Osteocyte (in vitro differentiated cells): ENCODE measurements around the gene ELP1. TPM values are rescaled to one million over a fixed set of nuclear protein-coding genes. Genes with fewer than 3 reads are reported as not detected.
A peak's percentile ranks its signal among the peaks of the same experiment; 100 is the strongest.
"Not testable (repeated sequence)": the region's sequence is repeated elsewhere in the genome, so short reads cannot be mapped to it uniquely, and the experiment has no call there.

Source experiments
- DNase-seq: peaks from one replicate; pipeline ENCODE4 v3.0.0; 2021; ENCODE audit warnings: mixed read lengths; ENCODE audit not compliant: unreplicated experiment; ENCODE audit errors: extremely low spot score
- H3K27ac Mint-ChIP-seq: one replicate; pipeline ENCODE4 v1.8.0; 2021; ENCODE audit warnings: mild to moderate bottlenecking, mixed read lengths; ENCODE audit not compliant: unreplicated experiment
- H3K27me3 Mint-ChIP-seq: one replicate; pipeline ENCODE4 v1.8.0; 2021; ENCODE audit warnings: mixed read lengths; ENCODE audit not compliant: unreplicated experiment
- H3K36me3 Mint-ChIP-seq: one replicate; pipeline ENCODE4 v1.8.0; 2021; ENCODE audit warnings: mixed read lengths; ENCODE audit not compliant: unreplicated experiment
- H3K4me1 Mint-ChIP-seq: one replicate; pipeline ENCODE4 v1.8.0; 2021; ENCODE audit warnings: mixed read lengths; ENCODE audit not compliant: unreplicated experiment
- H3K4me3 Mint-ChIP-seq: one replicate; pipeline ENCODE4 v1.8.0; 2021; ENCODE audit warnings: mild to moderate bottlenecking, moderate library complexity, mixed read lengths; ENCODE audit not compliant: unreplicated experiment
- H3K9me3 Mint-ChIP-seq: one replicate; pipeline ENCODE4 v1.8.0; 2021; ENCODE audit warnings: mixed read lengths; ENCODE audit not compliant: unreplicated experiment
- total RNA-seq: library from RNA; stranded (reverse); gene quantifications from 2 replicates; pipeline ENCODE4 v1.2.1, GENCODE V29; 2021
- TF ChIP-seq, protein P1 (sequence below): fragments of 200-600 bp; sonication (generic); IDR thresholded peaks from 2 replicates; pipeline ENCODE4 v1.5.0; 2021; ENCODE audit warnings: antibody characterized with exemption, mild to moderate bottlenecking, moderate library complexity

ELP1 gene
- total RNA-seq, 1 donor from 2014 or later = 26.1 TPM

DNA sequence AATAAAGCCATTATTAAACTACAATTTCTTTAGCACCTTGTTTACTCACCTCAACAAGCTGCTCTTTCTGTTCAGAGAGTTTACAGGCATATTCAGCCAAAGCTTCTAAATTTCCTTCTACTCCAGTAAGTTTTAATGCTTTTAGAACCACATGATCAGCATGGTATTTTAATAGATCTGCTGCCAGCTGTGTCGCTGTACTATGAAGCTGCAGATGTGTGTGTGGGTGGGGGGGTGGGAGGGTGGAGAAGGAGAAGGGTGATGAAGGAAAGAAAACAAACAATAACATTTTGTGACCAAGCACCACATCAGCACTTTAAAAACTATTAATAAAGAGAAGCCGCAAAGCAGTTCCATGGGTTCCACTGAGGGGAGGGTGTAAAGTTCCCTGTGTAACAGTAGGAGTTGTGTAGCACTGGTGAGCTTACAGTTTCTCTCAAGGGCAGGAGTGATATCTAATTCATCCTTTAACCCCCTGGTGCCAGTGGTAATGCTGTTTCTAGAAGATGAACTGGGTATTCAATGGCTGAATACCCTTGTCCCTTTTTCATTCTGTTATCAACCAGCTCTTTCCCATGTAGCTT, 38.8 kb upstream of the ELP1 start:
- TF ChIP-seq, protein P1, sequence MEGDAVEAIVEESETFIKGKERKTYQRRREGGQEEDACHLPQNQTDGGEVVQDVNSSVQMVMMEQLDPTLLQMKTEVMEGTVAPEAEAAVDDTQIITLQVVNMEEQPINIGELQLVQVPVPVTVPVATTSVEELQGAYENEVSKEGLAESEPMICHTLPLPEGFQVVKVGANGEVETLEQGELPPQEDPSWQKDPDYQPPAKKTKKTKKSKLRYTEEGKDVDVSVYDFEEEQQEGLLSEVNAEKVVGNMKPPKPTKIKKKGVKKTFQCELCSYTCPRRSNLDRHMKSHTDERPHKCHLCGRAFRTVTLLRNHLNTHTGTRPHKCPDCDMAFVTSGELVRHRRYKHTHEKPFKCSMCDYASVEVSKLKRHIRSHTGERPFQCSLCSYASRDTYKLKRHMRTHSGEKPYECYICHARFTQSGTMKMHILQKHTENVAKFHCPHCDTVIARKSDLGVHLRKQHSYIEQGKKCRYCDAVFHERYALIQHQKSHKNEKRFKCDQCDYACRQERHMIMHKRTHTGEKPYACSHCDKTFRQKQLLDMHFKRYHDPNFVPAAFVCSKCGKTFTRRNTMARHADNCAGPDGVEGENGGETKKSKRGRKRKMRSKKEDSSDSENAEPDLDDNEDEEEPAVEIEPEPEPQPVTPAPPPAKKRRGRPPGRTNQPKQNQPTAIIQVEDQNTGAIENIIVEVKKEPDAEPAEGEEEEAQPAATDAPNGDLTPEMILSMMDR = no peak
- Mint-ChIP-seq H3K9me3 (peaks cover 6% of the 10 kb centered on the region), H3K4me1 (no peaks in the 10 kb centered on the region), H3K27me3 (no peaks in the 10 kb centered on the region), H3K4me3 (no peak overlapping the region), H3K27ac (no peak overlapping the region), H3K36me3 (peaks cover 33% of the 10 kb centered on the region)
- DNase-seq = no peak

DNA sequence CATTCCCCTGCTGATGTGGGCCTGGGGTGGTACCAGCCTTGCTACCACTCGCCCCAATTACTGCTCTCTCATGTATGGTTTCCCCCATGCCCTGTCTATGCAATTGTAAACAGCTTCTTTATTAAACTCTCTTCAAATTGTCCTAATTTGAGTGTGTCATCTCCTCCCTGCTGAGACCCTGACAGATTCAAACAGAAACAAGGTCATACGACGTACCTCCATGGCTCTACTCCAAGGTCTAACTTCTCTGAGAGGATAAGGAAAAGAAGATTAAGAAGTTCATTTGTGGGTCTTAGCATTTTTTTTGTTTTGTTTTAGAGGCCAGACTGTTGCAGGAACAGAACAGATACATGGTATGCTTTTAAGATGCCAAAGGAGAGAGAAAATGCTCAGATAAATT, 38.3 kb upstream of the ELP1 start:
- DNase-seq = no peak
- Mint-ChIP-seq H3K27me3 (no peaks in the 10 kb centered on the region), H3K4me3 (no peak overlapping the region), H3K9me3 (peaks cover 6% of the 10 kb centered on the region), H3K36me3 (peaks cover 31% of the 10 kb centered on the region), H3K27ac (no peak overlapping the region), H3K4me1 (no peaks in the 10 kb centered on the region)
- TF ChIP-seq, protein P1 = no peak

DNA sequence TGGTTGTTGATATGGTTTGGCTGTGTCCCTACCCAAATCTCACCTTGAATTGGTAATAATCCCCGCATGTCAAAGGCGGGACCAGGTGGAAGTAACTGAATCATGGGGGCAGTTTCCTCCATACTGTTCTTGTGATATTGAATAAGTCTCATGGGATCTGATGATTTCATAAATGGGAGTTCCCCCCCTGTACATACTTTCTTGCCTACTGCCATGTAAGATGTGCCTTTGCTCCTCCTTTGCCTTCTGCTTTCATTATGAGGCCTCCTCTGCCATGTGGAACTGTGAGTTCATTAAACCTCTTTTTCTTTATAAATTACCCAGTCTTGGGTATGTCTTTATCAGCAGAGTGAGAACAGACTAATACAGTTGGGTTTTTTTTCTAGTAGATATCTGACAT, 37.5 kb upstream of the ELP1 start:
- peaks cover 29% of the 10 kb centered on the region for H3K36me3 Mint-ChIP-seq
- H3K9me3 Mint-ChIP-seq, H3K4me1 Mint-ChIP-seq, H3K4me3 Mint-ChIP-seq, H3K27me3 Mint-ChIP-seq, DNase-seq, H3K27ac Mint-ChIP-seq: not testable (repeated sequence)

DNA sequence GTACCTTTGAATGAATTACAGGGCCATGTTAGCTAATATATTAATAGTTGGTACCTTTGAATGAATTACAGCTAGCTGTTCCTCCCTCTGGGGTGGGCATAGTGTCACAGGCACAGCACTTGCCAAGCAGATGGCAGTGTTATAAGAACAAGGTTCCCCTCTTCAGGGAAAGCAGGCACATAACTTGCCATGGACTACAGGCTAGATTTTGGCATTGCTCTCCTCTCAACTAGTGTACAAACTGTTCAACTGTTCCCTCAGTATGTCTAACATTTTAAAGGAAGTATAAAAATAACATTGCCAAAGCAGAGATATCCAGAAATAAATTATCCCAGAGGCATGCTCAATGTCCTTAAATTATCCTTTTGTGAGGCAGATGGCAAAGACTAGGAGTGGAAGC, 34.0 kb upstream of the ELP1 start:
- Mint-ChIP-seq H3K4me3 (no peak overlapping the region), H3K9me3 (peaks cover 6% of the 10 kb centered on the region), H3K36me3 (peaks cover 35% of the 10 kb centered on the region), H3K27me3 (no peaks in the 10 kb centered on the region), H3K27ac (peak overlapping the region; percentile 43), H3K4me1 (no peaks in the 10 kb centered on the region)
- no peak for DNase-seq
- TF ChIP-seq, protein P1 = no peak

DNA sequence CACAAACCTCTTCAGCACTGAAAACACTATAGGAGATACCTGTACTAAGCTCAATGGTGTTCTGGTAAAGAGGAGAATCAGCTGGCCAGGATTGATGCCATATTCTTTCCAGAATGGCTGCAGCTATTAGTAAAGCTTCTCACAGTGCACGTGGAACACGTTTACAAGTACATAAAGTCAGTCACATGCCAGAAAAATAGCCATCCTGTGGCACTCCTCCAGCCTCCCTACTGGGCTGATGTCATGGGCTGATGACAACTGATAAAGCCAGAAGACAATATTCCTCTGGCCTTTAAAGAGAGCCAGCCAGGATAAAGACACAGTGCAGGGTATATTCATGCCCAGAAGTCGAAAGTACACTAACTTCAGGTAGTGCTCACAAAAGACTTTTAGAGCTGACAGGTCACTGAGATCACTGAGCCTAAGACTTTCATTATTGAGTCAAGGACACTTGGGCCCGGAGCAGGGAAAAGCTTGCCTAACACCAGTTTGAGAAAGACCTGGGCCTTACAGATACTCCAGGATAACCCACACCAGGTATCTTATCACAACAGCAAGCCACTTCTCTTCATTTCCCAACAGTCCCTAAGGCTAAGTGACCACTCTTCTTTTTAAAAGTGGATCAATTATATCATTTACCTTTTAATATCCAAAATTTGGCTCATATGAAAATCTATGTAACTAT, 29.7 kb upstream of the ELP1 start:
- peaks cover 31% of the 10 kb centered on the region for H3K36me3 Mint-ChIP-seq

More for the DNA sequence above, 29.7 kb upstream of the ELP1 start:
- H3K27me3 Mint-ChIP-seq = no peaks in the 10 kb centered on the region
- no peak for DNase-seq
- no peak overlapping the region for H3K27ac Mint-ChIP-seq
- H3K4me3 Mint-ChIP-seq = no peak overlapping the region
- TF ChIP-seq, protein P1 = no peak
- no peaks in the 10 kb centered on the region for H3K4me1 Mint-ChIP-seq
- no peaks in the 10 kb centered on the region for H3K9me3 Mint-ChIP-seq
